CD4-positive, alpha-beta T cell treated with Interleukin-15 for 1 hour (primary cell): ENCODE measurements around the gene ERICH6B.
"Not testable (repeated sequence)": the region's sequence is repeated elsewhere in the genome, so short reads cannot be mapped to it uniquely, and the experiment has no call there.

Experiments used
- DNase-seq: peaks from one replicate; pipeline ENCODE4 v3.0.0-alpha.2; 2020

The ERICH6B gene

DNA sequence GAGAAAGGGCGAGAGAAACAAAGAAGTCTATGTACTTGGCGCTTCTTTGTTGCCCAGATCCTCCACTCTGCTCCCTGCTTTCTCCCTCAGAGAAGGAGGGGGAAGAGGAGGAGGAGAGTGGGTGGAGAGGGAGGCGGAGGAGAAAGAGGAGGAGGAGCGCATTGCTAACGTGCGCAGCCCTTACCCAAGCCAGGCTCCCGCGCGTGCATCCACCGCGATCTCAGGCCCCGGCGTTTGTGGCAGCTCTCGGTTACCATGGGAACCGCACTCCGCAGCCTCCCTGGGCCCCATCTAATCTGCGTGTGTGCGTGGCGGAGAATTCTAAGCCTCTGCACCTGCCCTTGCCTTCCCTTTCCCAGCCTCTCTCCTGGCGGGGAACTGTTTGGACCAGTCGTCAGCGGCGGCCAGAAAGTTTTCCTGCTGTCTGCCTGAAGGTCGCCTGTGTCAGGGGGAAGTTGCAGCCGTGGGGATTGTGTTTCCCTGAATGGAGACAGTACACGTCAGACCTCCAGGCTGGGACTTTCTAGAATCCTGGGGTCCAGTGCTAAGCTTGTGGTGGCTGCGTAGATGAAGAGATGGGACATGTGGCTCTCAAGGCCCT, at the start of gene ERICH6B:
TSS of gene ERICH6B (minus strand) at position 239 of the 601 bp plus-strand sequence. CDS start 18,734 bp downstream, outside the sequence.
- DNase-seq: no peak

GRCh38 chr13:45662903-45663302, 47.4 kb upstream of the ERICH6B start:
- not testable (repeated sequence) for DNase-seq

- no peak for DNase-seq
These were observed 46.6 kb upstream of the ERICH6B start for GRCh38 chr13:45662162-45662561.

DNA sequence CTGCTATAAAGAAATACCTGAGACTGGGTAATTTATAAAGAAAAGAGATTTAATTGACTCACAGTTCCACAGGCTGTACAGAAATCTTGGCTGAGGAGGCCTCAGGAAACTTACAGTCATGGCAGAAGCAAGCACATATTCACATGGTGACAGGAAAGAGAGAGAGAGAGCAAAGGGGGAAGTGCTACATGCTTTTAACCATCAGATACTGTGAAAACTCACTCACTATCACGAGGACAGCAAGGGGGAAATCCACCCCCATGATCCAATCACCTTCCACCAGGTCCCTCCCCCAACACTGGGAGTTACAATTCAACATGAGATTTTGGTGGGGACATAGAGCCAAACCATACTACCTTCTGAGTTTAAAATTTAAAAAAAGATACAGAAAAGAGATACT, 44.9 kb upstream of the ERICH6B start:
- not testable (repeated sequence) for DNase-seq

DNA sequence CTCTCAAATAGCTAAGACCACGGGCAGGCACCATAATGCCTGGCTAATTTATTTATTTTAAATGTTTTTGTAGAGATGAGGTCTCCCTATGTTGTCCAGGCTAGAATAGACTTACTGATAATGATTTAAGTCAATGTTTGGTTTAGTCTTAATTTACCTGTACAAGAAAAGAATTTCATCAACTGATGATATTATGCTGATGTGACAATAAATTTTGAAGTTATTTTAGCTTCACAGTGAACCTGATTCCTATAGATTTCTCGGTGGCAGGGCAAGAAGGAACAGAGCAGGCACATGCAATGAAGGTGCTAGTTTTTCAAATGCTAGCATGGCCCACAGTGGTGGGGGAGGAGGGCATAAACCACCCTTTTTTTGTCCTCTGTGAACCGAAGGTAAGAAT, 44.0 kb upstream of the ERICH6B start:
- no peak for DNase-seq

DNA sequence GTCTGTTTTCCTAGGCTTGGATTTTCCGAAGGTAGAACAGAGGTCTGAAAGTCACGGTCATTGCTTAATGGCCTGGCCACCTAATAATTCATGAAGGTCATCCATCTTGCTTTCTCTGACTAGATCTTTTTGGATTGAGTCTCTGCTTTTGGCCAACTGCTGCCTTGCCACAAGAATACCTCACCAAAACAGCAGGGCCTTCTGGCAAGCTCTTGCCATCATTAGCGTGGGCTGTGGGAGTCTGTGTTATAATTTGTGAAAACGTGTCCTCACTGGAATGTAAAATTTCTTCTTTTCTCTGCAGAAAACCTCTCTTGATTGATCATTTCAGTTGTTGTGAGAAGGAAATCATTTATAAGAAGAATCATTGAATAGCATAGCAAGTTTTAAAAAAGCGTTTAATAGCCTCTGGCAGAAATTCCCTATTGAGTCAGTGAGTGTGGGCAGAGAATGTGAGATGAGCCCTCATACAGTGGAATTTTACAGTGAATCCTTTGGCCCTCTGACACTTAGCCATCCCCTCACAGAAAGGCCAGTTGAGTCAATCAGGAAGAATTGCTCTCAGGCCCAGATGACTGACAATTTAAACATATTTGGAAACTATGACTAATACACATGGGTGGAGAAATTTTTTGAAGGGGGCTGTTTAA, 43.2 kb upstream of the ERICH6B start:
- no peak for DNase-seq

DNA sequence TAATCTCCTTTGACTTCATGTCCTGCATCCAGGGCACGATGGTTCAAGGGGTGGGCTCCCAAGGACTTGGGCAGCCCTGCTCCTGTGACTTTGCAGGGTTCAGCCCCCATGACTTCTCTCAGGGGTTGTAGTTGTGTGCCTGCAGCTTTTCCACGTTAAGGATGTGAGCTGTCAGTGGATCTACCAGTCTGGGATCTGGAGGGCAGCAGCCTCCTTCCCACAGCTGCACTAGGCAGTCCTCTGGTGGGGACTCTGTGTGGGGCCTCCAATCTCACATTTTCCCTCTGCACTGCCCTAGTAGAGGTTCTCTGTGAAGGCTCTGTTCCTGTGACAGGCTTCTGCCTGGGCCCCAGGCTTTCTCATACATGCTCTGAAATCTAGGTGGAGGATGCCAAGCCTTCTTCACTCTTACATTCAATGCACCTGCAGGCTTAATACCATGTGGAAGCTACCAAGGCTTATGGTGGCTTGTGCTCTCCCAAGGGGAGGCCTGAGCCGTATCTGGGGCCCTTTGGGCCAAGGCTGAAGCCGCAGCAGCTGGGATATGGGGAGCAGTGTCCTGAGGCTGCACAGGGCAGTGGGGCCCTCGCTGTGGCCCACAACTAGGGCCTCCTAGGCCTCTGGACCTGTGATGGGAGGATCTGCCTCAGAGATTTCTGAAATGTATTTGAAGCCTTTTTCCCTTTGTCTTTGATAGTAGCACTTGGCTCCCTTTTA, 39.3 kb upstream of the ERICH6B start:
- no peak for DNase-seq

DNA sequence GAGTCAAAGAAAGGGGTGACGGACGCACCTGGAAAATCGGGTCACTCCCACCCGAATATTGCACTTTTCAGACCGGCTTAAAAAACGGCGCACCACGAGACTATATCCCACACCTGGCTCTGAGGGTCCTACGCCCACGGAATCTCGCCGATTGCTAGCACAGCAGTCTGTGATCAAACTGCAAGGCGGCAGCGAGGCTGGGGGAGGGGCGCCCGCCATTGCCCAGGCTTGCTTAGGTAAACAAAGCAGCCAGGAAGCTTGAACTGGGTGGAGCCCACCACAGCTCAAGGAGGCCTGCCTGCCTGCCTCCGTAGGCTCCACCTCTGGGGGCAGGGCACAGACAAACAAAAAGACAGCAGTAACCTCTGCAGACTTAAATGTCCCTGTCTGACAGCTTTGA, 29.7 kb upstream of the ERICH6B start:
- not testable (repeated sequence) for DNase-seq

DNA sequence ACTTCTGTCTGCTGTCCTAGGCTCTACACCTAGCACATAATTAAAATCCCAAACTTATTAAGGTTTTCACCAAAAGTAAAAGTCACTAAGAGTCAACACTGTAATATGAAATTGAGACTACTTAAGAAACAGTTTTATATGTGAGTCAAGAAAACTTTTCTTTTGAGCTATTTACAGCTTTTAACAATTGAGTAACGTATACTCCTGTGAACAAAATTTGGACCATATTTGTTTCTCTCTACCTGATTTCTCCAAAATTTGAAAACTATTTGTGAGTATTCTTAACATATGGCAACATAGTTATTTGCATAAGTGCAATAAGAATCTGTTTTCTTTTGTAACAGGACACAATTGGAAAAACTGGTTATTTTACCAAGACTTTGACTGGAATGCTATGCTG, 26.6 kb upstream of the ERICH6B start:
- DNase-seq: not testable (repeated sequence)

DNA sequence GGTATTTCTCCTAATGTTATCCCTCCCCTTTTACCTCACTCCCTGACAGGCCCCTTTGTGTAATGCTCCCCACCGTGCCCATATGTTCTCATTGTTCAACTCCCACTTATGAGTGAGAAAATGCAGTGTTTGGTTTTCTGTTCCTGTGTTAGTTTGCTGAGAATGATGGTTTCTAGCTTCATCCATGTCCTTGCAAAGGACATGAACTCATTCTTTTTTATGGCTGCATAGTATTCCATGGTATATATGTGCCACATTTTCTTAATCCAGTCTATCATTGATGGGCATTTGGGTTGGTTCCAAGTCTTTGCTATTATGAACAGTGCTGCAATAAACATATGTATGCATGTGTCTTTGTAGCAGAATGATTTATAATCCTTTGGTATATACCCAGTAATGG, 19.8 kb upstream of the ERICH6B start:
- DNase-seq: not testable (repeated sequence)

DNA sequence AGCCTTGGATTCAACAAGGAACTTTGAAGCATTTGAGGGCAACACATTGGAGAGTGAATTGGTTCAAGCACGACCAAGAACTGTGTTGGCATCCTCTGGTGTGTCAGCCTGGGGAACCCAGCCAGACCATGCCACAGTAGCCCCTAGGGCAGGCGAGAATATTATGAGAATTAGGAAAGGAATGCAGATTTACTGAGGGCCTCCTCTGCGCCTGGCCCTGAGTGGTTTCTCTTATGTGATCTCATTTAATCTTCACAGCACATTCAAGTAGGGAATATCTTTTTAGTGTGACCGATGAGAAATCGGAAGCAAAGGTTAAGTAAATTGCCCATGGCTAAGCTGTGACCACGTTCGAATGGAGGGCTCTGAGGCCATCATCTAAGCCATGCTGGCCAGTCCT, 15.3 kb upstream of the ERICH6B start:
- no peak for DNase-seq

- DNase-seq: no peak
These were observed 14.4 kb upstream of the ERICH6B start for GRCh38 chr13:45629940-45630339.

DNA sequence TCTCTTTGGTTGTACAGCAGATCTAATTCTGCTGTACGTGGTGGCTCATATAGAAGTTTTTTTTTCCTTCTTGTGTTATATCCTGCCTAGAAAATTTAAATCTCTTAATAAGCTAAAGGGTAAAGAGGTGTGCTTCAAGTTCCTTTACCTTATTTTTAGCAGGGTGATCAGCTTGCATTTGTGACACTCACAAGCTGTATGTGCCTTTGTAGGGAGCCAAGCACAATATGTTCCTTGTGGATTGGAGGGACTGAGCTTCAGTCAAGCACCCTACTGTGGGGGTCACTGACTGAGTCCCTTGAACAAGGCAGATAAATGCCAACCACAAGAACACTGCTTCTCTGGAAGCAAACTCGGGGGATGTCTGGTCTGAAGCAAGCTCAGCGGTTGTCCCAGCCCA, 12.6 kb upstream of the ERICH6B start:
- no peak for DNase-seq

DNA sequence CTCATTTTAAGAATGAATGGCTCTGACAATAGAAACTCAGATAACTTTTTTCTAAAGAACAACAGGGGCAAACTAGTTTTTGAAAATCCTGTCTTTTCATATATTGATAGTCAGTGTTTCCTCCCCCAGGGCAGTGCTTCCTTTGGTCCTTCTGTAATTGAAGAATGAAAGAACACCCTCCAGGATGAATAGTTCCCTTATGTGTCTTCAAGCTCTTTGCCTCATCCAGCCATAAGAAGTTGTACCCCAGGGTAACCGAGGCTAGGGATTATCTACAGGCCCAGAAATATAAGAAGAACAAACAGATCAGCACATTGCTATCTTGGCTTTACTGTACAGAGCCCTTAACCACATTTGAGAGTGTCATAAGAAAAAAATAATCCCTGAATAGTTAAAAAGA, 12.1 kb upstream of the ERICH6B start:
- no peak for DNase-seq

DNA sequence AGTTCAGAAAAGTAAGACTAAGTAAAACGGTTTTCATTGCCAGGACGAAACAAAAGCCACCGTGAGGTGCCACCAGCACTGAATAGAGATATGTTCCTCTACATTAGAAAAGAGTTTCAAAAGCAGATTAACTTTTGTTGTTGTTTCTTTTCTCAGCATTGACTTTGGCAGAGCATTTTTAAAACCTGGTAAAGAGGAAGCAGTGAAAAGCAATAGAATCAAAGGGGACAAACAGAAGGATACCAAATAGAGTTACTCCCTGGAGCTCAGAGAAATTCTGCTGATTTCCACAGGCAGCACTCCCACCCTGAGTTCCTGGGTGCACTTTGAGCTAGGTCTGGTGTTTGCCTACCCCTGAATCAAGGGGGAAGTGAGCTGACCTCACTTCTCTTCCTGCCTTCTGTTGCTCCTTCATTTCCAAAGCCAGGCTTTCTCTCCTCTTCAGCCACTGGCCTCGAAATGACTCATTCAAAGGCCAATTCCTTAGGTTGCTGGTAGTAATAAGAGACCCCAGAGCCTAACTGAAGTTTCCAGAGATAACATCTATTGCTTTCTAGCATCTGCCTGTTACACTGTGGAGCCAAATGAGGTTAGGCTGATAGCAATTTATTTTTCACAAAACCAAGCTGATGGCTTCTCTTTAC, 11.3 kb upstream of the ERICH6B start:
- DNase-seq: no peak

DNA sequence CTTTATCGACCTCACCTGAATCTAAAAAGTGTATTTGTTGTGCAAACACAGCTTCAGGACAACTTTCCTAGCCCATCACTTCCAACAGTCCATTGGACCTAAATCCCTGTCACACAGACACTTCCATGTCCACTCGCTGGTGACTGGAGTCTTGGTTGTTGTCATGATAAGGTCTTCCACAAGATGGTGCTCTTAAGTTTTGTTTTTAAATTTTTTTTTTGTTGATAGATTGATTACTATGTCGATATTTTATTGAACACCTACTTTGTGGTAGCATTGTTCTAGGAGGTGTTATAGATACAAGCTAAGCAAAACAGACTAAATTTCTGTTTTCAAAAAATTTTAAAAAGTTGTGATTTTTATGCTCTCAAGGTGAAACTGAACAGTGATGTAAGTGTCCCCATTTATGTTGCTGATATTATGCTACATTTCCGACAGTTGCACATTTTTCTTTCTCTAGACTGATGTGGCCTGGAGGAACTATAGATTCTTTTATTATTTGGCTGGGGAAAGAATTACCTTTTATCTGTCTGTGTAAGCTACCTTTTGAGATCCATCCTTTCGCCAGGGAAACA, 8.1 kb upstream of the ERICH6B start:
- DNase-seq: no peak

DNA sequence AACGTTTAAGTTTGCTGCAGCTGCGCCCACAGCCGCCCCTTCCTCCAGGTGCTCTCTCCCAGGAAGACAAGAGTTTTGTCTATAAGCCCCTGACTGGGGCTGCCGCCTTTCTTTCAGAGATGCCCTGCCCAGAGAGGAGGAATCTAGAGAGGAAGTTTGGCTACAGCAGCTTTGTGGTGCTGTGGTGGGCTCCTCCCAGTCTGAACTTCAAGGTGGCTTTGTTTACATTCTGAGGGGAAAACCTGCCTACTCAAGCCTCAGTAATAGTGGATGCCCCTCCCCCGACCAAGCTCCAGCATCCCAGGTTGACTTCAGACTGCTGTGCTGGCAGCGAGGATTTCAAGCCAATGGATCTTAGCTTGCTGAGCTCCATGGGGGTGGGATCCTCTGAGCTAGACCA, 6.4 kb upstream of the ERICH6B start:
- no peak for DNase-seq

- DNase-seq: no peak
These were observed 7.6 kb downstream of the ERICH6B start for GRCh38 chr13:45607931-45608330.

GRCh38 chr13:45604892-45605291, 10.6 kb downstream of the ERICH6B start:
- DNase-seq: no peak

GRCh38 chr13:45603338-45603737, 12.2 kb downstream of the ERICH6B start:
- DNase-seq: no peak

- no peak for DNase-seq
These were observed 13.1 kb downstream of the ERICH6B start for GRCh38 chr13:45602183-45603170.

DNA sequence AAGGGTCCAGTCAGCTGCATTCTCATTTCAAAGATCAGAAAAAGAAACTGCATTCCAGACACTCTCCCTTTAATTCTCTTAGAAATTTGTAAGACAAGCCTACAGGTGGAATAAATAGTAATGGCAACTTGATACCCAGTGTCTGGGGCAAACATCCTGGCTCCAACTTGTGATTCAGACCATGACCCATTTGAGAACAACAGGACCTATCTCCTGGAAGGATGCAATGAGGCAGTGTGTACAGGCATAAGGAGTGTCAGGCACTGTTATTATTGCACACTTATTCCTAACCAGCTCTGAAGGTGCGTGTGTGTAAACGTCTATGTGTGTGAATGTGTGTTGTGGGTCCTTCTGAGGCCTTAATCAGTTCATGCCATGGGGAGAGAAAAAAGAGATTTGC, 13.9 kb downstream of the ERICH6B start:
- DNase-seq: no peak
